Upper lobe of left lung (tissue), 6 donors: ENCODE results near the gene ATG9B. TPM values are rescaled to one million over a fixed set of nuclear protein-coding genes. Genes with fewer than 3 reads are reported as not detected.

ENCODE experiments used
- ATAC-seq, 2 donors: fragments of 200-7000 bp; cut with Tn5 transposase; one replicate each; pipeline ENCODE4 v1.9.1; 2022; ENCODE audit warnings: mild to moderate bottlenecking in 2 of 2, moderate library complexity in 2 of 2; ENCODE audit not compliant: low FRiP score in 2 of 2
- DNase-seq, 2 donors: peaks; one replicate each; pipeline ENCODE4 v3.0.0-alpha.2; 2019 to 2020
- H3K27ac ChIP-seq, 4 donors: fragments of 200-600 bp; sonication (generic); one replicate each; pipeline ENCODE4 v1.5.1; 2016 to 2019
- H3K27me3 ChIP-seq, 4 donors: fragments of 200-600 bp; sonication (generic); one replicate each; pipeline ENCODE4 v1.5.1; 2017 to 2019
- H3K36me3 ChIP-seq, 4 donors: fragments of 200-600 bp; sonication (generic); one replicate each; pipeline ENCODE4 v1.5.1; 2016 to 2019
- H3K4me1 ChIP-seq, 4 donors: fragments of 200-600 bp; sonication (generic); one replicate each; pipeline ENCODE4 v1.5.1; 2018 to 2019
- H3K4me3 ChIP-seq, 4 donors: fragments of 200-600 bp; sonication (generic); one replicate each; pipeline ENCODE4 v1.5.1; 2017 to 2019; ENCODE audit warnings: mild to moderate bottlenecking in 2 of 4, moderate library complexity in 1 of 4
- H3K9me3 ChIP-seq, 4 donors: fragments of 200-600 bp; sonication (generic); one replicate each; pipeline ENCODE4 v1.5.1; 2018 to 2019
- EP300 ChIP-seq, 4 donors: sonication (generic); formaldehyde crosslinking; IDR thresholded peaks; one replicate each; pipeline ENCODE4 v1.5.1; 2017; ENCODE audit warnings: antibody characterized with exemption in 4 of 4, control low read depth in 2 of 4
- POLR2A ChIP-seq, 4 donors: fragments of 450-650 bp; IDR thresholded peaks; one replicate each; pipeline ENCODE4 v1.5.1; 2016 to 2017; ENCODE audit warnings: antibody characterized with exemption in 4 of 4, mild to moderate bottlenecking in 2 of 4
- POLR2AphosphoS5 ChIP-seq, 2 donors: sonication (generic); formaldehyde crosslinking; IDR thresholded peaks; one replicate each; pipeline ENCODE4 v1.5.1; 2017; ENCODE audit warnings: antibody characterized with exemption in 2 of 2
- WGBS, 2 donors: methylation state at CpG; one replicate each; pipeline ENCODE4 v1.1.5; 2017 to 2018; 5-methylcytosine and 5-hydroxymethylcytosine counted together
- total RNA-seq, 6 donors: library from RNA; depleted of rRNA in 4 of 6; stranded (reverse); fragments of >200 nt in 4 of 6; gene quantifications; one replicate each; pipeline versions ENCODE4 v1.1.0 to v1.2.1, GENCODE V29; 2016 to 2021
- TF ChIP-seq, protein P1 (sequence below), 6 experiments: fragments of 450-650 bp in 4 of 6; fragments of 200-600 bp in 2 of 6; sonication (generic) in 2 of 6; IDR thresholded peaks; one replicate each; pipeline ENCODE4 v1.5.1; 2016 to 2019; ENCODE audit warnings: antibody characterized with exemption in 6 of 6
- donor health status: DM: no; HTN: no; CAD: no; lungs with moderate emphysema.
- donor health status: DM: no; HTN: yes; CAD: no; lungs with severe emphysema.

Gene ATG9B
- total RNA-seq, 6 donors from 2014 or later = 0.46 to 5.2 (median 1.0) TPM

DNA sequence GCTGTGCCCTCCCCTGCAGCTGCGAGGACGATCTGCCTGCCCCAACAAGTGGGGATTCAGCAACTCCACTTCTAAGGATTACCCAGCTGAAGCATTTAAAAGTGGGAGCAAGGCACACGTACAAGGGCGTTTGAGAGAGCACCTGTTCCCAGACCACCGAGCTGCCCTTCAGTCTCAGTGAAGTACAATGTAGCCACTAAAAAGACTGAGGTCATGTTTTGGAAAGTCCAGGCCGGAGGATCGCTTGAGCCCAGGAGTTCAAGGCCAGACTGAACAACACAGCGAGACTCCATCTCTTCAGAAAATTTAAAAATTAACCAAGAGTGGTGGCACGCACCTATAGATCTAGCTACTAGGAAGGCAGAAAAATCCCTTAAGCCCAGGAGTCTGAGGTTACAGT, 18.7 kb downstream of the ATG9B start:
- Histone ChIP-seq H3K27me3 (no peaks in the 10 kb centered on the region), H3K27ac (no peak overlapping the region), H3K9me3 (no peaks in the 10 kb centered on the region), H3K36me3 (peaks cover 0 to 15% (median 0%) of the 10 kb centered on the region in 4 donors), H3K4me3 (no peak overlapping the region), H3K4me1 (peaks cover 31 to 38% (median 34%) of the 10 kb centered on the region in 4 donors)
- TF ChIP-seq, protein P1, sequence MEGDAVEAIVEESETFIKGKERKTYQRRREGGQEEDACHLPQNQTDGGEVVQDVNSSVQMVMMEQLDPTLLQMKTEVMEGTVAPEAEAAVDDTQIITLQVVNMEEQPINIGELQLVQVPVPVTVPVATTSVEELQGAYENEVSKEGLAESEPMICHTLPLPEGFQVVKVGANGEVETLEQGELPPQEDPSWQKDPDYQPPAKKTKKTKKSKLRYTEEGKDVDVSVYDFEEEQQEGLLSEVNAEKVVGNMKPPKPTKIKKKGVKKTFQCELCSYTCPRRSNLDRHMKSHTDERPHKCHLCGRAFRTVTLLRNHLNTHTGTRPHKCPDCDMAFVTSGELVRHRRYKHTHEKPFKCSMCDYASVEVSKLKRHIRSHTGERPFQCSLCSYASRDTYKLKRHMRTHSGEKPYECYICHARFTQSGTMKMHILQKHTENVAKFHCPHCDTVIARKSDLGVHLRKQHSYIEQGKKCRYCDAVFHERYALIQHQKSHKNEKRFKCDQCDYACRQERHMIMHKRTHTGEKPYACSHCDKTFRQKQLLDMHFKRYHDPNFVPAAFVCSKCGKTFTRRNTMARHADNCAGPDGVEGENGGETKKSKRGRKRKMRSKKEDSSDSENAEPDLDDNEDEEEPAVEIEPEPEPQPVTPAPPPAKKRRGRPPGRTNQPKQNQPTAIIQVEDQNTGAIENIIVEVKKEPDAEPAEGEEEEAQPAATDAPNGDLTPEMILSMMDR (IDR thresholded peaks at IDR 0.05) = no peak
- TF ChIP-seq EP300 (IDR thresholded peaks at IDR 0.05) (no peak), POLR2AphosphoS5 (IDR thresholded peaks at IDR 0.05) (no peak), POLR2A (IDR thresholded peaks at IDR 0.05) (no peak)
- ATAC-seq = no peak
- 82 to 85% methylated on average over 8 to 9 of the region's 9 CpGs for WGBS, 2 donors
- DNase-seq = no peak

DNA sequence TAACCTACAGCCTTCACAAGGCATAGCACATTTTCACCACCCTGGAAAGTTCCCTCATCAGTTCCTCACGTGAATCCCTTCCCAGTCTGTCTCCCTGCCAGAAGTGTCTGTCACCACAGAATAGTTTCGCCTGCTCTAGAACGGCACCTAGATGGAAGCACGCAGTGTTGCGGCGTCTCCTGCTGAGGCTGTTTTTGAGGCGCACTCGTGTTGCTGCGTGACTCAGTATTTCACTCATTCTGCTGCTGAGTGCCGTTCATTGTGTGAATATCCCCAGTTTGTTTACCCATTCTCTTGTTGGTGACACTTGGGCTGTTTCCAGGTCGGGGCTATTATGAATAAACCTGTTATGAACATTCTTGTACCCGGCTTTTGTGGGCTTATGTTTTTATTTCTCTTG, 20.7 kb downstream of the ATG9B start:
- ATAC-seq (no peak), DNase-seq (peak in 1 of 2 donors; percentile 53)
- Histone ChIP-seq H3K27ac (no peak overlapping the region), H3K27me3 (no peaks in the 10 kb centered on the region), H3K9me3 (no peaks in the 10 kb centered on the region), H3K4me1 (peaks cover 15 to 21% (median 18%) of the 10 kb centered on the region in 4 donors), H3K36me3 (peaks cover 0 to 24% (median 0%) of the 10 kb centered on the region in 4 donors), H3K4me3 (no peak overlapping the region)
- WGBS, 2 donors = 55 to 67% methylated on average over 12 of the region's 12 CpGs
- TF ChIP-seq, protein P1 (IDR thresholded peaks at IDR 0.05) = no peak
- no peak for TF ChIP-seq POLR2A (IDR thresholded peaks at IDR 0.05)

DNA sequence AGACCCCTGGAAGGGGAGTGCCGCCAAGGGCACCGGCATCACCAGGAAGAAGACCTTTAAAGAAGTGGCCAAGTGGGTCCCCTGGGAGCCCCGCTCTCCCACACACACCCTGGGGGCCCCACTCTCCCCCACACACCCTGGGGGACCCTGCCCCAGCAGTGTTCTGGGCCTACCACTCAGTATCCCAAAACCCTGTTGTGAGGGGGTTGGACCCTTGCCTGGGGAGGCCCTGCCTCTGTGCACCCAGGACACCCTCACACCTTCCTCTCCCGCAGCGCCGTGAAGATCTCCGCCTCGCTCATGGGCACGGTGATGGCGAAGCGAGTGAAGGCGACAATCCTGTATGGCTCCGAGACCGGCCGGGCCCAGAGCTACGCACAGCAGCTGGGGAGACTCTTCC, 22.7 kb downstream of the ATG9B start:
- Histone ChIP-seq H3K9me3 (no peaks in the 10 kb centered on the region), H3K27me3 (no peaks in the 10 kb centered on the region), H3K36me3 (peaks cover 0 to 29% (median 0%) of the 10 kb centered on the region in 4 donors), H3K27ac (no peak overlapping the region), H3K4me1 (peaks cover 4 to 10% (median 7%) of the 10 kb centered on the region in 4 donors), H3K4me3 (no peak overlapping the region)
- ATAC-seq (no peak), DNase-seq (no peak)
- TF ChIP-seq, protein P1 (IDR thresholded peaks at IDR 0.05) = no peak
- no peak for TF ChIP-seq POLR2AphosphoS5 (IDR thresholded peaks at IDR 0.05)
- no peak for TF ChIP-seq POLR2A (IDR thresholded peaks at IDR 0.05)
- TF ChIP-seq EP300 (IDR thresholded peaks at IDR 0.05) = no peak
- WGBS, 2 donors = 95 to 98% methylated on average over 16 of the region's 16 CpGs

DNA sequence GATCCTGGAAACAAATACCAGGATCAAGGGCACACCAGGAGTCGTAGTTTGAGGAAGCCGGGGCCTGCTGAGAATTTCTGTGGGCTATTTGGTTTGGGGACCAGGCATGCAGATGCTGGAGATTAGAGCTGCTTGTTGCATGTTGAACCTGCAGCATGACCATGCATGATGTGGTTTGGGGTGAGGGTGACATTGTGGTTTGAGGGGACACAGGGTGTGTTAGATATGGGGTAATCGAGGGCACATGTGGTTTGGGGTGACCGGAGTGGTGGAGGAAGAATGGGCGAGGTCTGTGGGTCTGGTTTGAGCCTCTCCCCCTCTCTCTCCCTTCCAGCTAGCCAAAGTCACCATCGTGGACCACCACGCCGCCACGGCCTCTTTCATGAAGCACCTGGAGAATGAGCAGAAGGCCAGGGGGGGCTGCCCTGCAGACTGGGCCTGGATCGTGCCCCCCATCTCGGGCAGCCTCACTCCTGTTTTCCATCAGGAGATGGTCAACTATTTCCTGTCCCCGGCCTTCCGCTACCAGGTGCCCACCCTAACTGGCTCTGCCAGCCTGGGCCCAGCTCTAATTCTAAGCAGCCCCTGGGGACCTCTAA, 23.3 kb downstream of the ATG9B start:
- WGBS, 2 donors = 85 to 89% methylated on average over 13 of the region's 13 CpGs
- no peaks in the 10 kb centered on the region for H3K27me3 ChIP-seq
- ATAC-seq (no peak), DNase-seq (no peak)
- peaks cover 8 to 14% (median 10%) of the 10 kb centered on the region in 4 donors for H3K4me1 ChIP-seq
- TF ChIP-seq EP300 (IDR thresholded peaks at IDR 0.05) (no peak), POLR2AphosphoS5 (IDR thresholded peaks at IDR 0.05) (no peak), POLR2A (IDR thresholded peaks at IDR 0.05) (no peak)
- TF ChIP-seq, protein P1 (IDR thresholded peaks at IDR 0.05) = no peak
- H3K36me3 ChIP-seq = peaks cover 0 to 29% (median 0%) of the 10 kb centered on the region in 4 donors
- H3K4me3 ChIP-seq = no peak overlapping the region
- H3K27ac ChIP-seq = no peak overlapping the region
- no peaks in the 10 kb centered on the region for H3K9me3 ChIP-seq
